Fibroblast of pulmonary artery (primary cell): ENCODE measurements around the gene PSMD8.
"Not testable (repeated sequence)": the region's sequence is repeated elsewhere in the genome, so short reads cannot be mapped to it uniquely, and the experiment has no call there.

ENCODE experiments used
- DNase-seq: peaks from one replicate; pipeline ENCODE4 v3.0.0-alpha.2; 2010; ENCODE audit warnings: low read depth
- H3K4me3 ChIP-seq: replicated peaks from 2 replicates; pipeline ENCODE4 v1.5.1; 2011; ENCODE audit warnings: low read depth, mild to moderate bottlenecking, control low read depth, low read length, moderate library complexity
- TF ChIP-seq, protein P1 (sequence below): IDR thresholded peaks from 2 replicates; pipeline ENCODE4 v1.5.1; 2011; ENCODE audit warnings: mild to moderate bottlenecking, control low read depth, low read length, inconsistent platforms; ENCODE audit errors: missing control alignments

The PSMD8 gene

DNA sequence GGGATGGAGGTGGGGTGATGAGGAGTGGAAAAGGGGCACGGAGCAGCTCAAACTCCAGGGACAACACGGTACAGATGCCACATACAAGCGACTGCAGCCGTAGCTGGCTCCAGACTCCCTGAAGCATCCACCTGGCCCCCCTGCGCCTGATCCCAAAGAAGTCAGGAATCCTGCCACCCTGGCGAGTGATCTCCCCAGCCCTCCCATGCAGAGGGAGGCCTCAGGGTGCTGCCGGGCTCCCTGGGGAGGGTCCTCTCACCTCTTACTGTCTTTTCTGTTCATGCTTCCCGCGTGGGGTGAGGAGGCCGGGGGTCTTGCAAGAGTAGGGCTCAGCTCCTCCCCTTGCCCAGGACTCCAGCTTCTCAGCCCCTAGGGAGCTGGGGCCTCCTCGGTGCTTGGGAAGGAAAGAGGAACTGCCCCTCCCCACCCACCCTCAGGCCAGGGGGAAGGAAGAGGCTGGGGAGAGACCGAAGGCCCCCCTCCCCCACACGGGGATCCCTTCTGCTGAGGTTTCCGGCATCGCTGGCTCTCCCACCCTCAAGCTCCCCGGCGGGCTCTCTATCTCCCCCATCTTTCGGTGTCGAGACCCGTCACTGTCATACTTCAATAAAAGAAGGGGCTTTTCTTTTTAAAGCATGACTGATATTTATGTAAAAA, 51.6 kb downstream of the PSMD8 start, which contains the start of gene RASGRP4:
TSS of gene RASGRP4 (minus strand) at position 410 of the 657 bp plus-strand sequence. CDS start at position 282, 128 bp downstream.
- no peak within 1 kb of the TSS for H3K4me3 ChIP-seq
- DNase-seq, result no peak
- TF ChIP-seq, protein P1, sequence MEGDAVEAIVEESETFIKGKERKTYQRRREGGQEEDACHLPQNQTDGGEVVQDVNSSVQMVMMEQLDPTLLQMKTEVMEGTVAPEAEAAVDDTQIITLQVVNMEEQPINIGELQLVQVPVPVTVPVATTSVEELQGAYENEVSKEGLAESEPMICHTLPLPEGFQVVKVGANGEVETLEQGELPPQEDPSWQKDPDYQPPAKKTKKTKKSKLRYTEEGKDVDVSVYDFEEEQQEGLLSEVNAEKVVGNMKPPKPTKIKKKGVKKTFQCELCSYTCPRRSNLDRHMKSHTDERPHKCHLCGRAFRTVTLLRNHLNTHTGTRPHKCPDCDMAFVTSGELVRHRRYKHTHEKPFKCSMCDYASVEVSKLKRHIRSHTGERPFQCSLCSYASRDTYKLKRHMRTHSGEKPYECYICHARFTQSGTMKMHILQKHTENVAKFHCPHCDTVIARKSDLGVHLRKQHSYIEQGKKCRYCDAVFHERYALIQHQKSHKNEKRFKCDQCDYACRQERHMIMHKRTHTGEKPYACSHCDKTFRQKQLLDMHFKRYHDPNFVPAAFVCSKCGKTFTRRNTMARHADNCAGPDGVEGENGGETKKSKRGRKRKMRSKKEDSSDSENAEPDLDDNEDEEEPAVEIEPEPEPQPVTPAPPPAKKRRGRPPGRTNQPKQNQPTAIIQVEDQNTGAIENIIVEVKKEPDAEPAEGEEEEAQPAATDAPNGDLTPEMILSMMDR, result no peak

DNA sequence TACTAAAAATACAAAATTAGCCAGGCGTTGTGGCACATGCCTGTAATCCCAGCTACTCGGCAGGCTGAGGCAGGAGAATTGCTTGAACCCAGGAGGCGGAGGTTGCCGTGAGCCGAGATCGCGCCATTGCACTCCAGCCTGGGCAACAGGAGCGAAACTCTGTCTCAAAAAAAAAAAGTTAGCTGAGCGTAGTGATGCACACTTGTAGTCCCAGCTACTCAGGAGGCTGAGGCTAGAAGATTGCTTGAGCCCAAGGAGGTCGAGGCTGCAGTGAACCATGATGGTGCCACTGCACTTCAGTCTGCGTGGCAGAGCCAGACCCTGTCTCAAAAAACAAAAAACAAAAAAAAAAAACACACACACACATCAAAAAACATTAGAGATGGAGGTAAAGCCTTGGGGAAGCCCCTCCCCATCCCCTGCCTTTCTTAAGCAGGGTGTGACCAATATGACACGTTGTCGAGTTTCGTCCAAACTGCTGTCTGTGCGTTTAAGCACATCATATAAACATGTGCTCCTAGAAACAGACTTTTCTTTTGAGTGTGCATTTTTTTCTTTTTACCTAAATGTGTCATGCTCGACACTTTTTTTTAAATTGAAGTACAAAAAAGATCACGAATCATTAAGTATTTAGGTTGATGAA, 52.8 kb downstream of the PSMD8 start:
- DNase-seq, H3K4me3 ChIP-seq: not testable (repeated sequence)

GRCh38 chr19:38429055-38429810, 54.9 kb downstream of the PSMD8 start:
- no peak overlapping the region for H3K4me3 ChIP-seq
- TF ChIP-seq, protein P1, result no peak
- no peak for DNase-seq

DNA sequence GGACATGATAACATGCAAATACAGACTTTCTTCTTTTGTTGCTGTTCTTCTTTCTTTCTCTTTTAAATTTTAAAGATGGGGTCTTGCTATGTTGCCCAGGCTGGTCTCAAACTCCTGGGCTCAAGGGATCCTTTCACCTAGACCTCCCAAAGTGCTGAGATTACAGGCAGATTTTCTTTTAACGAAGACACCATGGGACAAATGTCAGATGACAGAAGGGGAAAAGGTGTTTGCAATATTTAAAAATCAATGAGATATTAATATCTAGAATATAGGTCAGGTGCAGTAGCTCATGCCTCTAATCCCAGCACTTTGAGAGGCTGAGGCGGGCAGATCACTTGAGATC, 55.4 kb downstream of the PSMD8 start:
- H3K4me3 ChIP-seq, result no peak overlapping the region
- DNase-seq, result no peak
- TF ChIP-seq, protein P1, result no peak

GRCh38 chr19:38430931-38431330, 56.6 kb downstream of the PSMD8 start:
- DNase-seq, result no peak
- TF ChIP-seq, protein P1, result no peak
- no peak overlapping the region for H3K4me3 ChIP-seq

GRCh38 chr19:38433268-38433733, 58.9 kb downstream of the PSMD8 start, which contains the start of gene RYR1:
RYR1 (plus strand) TSS chr19:38433691; CDS start chr19:38433830, 139 bp downstream.
- TF ChIP-seq, protein P1, result no peak
- no peak within 1 kb of the TSS for H3K4me3 ChIP-seq
- DNase-seq, result peak; percentile 10
